HL-60 (cell line): ENCODE measurements around the gene DHX34.

Experiments used
- DNase-seq, 2 experiments: peaks; one replicate each; pipeline ENCODE4 v3.0.0-alpha.2; 2010 to 2020; ENCODE audit warnings: low read depth in 1 of 2, low spot score in 1 of 2
- H3K27ac ChIP-seq: fragments of 250-450 bp; sonication (Bioruptor Pico); replicated peaks from 2 replicates; pipeline ENCODE4 v1.5.1; 2020; ENCODE audit warnings: mild to moderate bottlenecking, moderate library complexity
- H3K27me3 ChIP-seq: fragments of 250-450 bp; sonication (Bioruptor Pico); 2 replicates; pipeline ENCODE4 v1.5.1; 2021; ENCODE audit warnings: mild to moderate bottlenecking, moderate library complexity; ENCODE audit not compliant: insufficient read depth, poor library complexity, severe bottlenecking
- H3K4me3 ChIP-seq: replicated peaks from 2 replicates; pipeline ENCODE4 v1.5.1; 2011; ENCODE audit warnings: mild to moderate bottlenecking, control low read depth, low read length; ENCODE audit not compliant: insufficient read depth
- GABPA ChIP-seq: IDR thresholded peaks from 2 replicates; pipeline ENCODE4 v1.6.1; 2012; ENCODE audit warnings: low read depth
- POLR2AphosphoS5 ChIP-seq: IDR thresholded peaks from 2 replicates; pipeline ENCODE4 v1.6.1; 2012; ENCODE audit warnings: low read depth
- SPI1 ChIP-seq: IDR thresholded peaks from 2 replicates; pipeline ENCODE4 v1.6.1; 2012; ENCODE audit warnings: low read depth, mild to moderate bottlenecking, borderline replicate concordance
- TF ChIP-seq, protein P1 (sequence below): IDR thresholded peaks from one replicate; pipeline ENCODE4 v1.5.1; 2011; ENCODE audit warnings: low read length, control low read depth, inconsistent platforms; ENCODE audit not compliant: insufficient read depth
- TF ChIP-seq, protein P2 (sequence below): IDR thresholded peaks from 2 replicates; pipeline ENCODE4 v1.6.1; 2012; ENCODE audit warnings: low read depth; ENCODE audit not compliant: insufficient replicate concordance

Gene DHX34

DNA sequence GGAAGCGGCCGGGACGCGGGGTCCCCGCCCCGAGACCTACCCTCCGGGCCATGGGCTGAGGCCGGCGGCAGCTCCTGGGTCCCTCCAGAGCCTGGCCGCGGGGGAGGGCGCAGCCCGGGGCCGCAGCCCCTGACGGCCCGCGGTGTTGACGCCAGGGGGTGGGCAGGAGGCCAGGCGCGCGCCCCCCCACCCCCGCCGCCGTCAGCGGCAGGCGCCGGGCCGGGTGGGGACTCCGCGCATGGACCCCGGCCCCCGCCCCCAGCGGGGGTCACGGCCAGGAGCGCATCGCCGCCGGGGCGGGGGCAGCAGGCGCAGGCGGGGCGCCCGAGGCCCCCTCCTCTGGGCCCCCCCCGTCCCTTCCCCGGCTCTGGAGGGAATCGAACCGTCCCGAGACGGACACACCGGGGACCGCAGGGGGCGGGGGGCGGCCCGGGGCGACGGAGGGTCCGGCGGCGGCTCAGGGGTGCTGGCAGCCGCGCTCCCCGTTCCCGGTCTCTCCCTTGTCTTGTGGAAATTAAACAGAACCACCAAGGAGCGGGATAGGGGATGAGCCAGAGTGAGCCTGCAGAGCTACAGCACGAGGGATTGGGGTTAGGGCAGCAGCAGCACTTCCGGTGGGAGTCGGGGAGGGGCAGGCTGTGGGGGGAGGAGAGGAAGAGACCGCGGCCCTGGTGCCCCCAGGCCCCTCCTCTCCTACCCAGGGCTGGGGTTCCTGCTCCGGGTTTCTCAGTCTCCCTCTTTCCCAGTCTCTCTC is 70.1 kb downstream of the DHX34 start, which contains the start of gene MEIS3:
Gene MEIS3, minus strand, starts transcription at position 498 of the 754 bp plus-strand sequence. Its CDS starts 446 bp downstream, at position 52.
- no peak for TF ChIP-seq SPI1
- Histone ChIP-seq H3K4me3 (no peak within 1 kb of the TSS), H3K27me3 (peaks cover 77% of the 10 kb centered on the region), H3K27ac (no peak within 1 kb of the TSS)
- DNase-seq, result no peak

DNA sequence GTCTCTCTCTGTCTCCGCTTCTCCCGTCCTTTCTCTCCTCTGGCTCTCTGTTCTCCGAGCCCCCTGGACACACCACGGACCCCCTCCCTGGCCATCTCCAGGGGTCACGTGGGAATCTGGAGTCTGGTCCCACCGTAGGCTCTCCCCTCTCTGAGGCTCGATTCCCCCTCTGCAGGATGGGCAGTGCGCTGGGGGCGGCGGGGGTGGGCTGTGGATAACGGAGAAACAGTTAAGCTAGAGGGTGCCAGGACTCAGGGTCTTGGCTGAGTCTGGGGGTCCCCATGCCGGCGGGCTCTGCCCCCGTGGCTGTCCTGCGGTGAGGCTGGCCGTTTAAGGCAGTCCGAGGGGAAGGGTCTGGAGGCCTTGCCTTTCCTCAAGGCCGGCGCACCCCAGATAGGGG is 70.7 kb downstream of the DHX34 start:
- TF ChIP-seq SPI1 (no peak), GABPA (no peak), POLR2AphosphoS5 (no peak)
- TF ChIP-seq, protein P1, sequence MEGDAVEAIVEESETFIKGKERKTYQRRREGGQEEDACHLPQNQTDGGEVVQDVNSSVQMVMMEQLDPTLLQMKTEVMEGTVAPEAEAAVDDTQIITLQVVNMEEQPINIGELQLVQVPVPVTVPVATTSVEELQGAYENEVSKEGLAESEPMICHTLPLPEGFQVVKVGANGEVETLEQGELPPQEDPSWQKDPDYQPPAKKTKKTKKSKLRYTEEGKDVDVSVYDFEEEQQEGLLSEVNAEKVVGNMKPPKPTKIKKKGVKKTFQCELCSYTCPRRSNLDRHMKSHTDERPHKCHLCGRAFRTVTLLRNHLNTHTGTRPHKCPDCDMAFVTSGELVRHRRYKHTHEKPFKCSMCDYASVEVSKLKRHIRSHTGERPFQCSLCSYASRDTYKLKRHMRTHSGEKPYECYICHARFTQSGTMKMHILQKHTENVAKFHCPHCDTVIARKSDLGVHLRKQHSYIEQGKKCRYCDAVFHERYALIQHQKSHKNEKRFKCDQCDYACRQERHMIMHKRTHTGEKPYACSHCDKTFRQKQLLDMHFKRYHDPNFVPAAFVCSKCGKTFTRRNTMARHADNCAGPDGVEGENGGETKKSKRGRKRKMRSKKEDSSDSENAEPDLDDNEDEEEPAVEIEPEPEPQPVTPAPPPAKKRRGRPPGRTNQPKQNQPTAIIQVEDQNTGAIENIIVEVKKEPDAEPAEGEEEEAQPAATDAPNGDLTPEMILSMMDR, result no peak
- TF ChIP-seq, protein P2, sequence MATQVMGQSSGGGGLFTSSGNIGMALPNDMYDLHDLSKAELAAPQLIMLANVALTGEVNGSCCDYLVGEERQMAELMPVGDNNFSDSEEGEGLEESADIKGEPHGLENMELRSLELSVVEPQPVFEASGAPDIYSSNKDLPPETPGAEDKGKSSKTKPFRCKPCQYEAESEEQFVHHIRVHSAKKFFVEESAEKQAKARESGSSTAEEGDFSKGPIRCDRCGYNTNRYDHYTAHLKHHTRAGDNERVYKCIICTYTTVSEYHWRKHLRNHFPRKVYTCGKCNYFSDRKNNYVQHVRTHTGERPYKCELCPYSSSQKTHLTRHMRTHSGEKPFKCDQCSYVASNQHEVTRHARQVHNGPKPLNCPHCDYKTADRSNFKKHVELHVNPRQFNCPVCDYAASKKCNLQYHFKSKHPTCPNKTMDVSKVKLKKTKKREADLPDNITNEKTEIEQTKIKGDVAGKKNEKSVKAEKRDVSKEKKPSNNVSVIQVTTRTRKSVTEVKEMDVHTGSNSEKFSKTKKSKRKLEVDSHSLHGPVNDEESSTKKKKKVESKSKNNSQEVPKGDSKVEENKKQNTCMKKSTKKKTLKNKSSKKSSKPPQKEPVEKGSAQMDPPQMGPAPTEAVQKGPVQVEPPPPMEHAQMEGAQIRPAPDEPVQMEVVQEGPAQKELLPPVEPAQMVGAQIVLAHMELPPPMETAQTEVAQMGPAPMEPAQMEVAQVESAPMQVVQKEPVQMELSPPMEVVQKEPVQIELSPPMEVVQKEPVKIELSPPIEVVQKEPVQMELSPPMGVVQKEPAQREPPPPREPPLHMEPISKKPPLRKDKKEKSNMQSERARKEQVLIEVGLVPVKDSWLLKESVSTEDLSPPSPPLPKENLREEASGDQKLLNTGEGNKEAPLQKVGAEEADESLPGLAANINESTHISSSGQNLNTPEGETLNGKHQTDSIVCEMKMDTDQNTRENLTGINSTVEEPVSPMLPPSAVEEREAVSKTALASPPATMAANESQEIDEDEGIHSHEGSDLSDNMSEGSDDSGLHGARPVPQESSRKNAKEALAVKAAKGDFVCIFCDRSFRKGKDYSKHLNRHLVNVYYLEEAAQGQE, result no peak
- DNase-seq, result no peak
- no peak overlapping the region for H3K27ac ChIP-seq
- H3K27me3 ChIP-seq, result peaks cover 75% of the 10 kb centered on the region
- H3K4me3 ChIP-seq, result no peak overlapping the region

DNA sequence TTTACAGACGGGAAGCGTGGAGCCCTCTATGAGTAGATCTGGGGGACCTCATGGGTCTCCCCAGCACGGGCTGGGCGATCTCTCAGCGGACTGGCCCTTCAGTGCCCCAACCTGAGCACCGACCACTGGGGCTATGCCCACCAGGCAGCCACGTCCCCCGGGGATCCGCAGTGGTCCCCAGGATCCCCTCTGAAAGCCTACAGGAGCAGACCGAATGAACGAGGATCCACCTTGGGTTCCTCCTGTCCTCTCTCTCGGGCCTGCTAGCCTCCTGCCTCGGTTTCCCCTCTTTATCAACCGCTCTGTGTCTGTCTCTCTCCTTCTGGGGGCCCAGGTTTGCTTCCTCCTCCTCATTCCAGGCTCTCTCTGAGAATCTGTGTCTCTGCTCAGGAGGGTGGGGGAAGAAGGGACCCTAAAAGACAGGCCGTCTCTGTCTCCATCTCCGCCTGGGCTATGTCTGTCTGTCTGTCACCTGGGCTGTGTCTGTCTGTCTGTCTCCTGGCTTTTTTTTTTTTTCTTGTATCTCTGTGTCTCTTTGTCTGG is 72.2 kb downstream of the DHX34 start:
- Histone ChIP-seq H3K27ac (no peak overlapping the region), H3K27me3 (peaks cover 68% of the 10 kb centered on the region), H3K4me3 (no peak overlapping the region)
- TF ChIP-seq SPI1, result no peak
- DNase-seq, result no peak

DNA sequence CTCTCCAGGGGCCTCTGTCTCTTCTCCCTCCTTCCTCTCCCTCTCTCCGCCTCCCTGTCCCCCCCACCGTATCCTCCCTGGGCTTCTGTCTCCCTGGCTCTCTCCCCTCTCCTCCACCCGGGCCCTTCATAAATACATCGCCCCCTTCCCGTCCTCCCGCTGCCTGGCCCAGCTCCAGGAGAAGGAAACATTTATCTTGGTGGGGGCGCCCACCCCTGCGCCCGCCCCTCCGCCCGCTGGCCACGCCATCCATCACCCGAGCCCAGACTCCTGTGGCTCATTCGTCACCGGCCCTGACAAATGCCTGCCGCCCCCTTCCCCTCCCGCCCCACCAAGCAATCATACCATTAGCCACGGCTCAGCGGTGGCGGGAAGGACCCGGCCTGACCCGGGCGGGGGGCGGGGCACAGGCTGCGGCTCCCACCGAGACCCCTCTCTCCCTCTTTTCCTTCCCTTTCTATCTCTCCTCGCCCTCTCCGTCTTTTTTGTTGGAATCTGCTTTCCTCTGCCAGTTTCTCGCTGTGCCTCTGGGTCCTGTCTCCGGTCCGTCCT is 72.8 kb downstream of the DHX34 start:
- no peak for TF ChIP-seq SPI1
- TF ChIP-seq, protein P2, result no peak
- no peak for TF ChIP-seq GABPA
- TF ChIP-seq POLR2AphosphoS5, result no peak
- TF ChIP-seq, protein P1, result no peak
- DNase-seq, result no peak
- no peak overlapping the region for H3K4me3 ChIP-seq
- no peak overlapping the region for H3K27ac ChIP-seq
- H3K27me3 ChIP-seq, result peaks cover 63% of the 10 kb centered on the region
